Measurements from ENCODE around the gene MRPL1. TPM values are rescaled to one million over a fixed set of nuclear protein-coding genes. Genes with fewer than 3 reads are reported as not detected.

Gene MRPL1
- total RNA-seq, 1 experiment from 2014 or later = 42.0 TPM

- CTCF ChIA-PET = no interaction called here
- no peaks in the 10 kb centered on the region for H3K9me3 ChIP-seq
- no peaks in the 10 kb centered on the region for H3K27me3 ChIP-seq (replicated peaks; ENCODE audit: control insufficient read depth, insufficient read depth, low read length)
- peak in 1 of 2 experiments; percentile 21 for TF ChIP-seq CTCF (IDR thresholded peaks at IDR 0.05; ENCODE audit: insufficient read depth in 1 of 2, low read depth in 1 of 2, low read length in 1 of 2, severe bottlenecking in 1 of 2, unreplicated experiment in 1 of 2)
- no peaks in the 10 kb centered on the region for H3K27me3 Mint-ChIP-seq (ENCODE audit: insufficient read depth, unreplicated experiment)
- peaks cover 13% of the 10 kb centered on the region for H3K36me3 Mint-ChIP-seq (ENCODE audit: insufficient read depth, unreplicated experiment)
- no peaks in the 10 kb centered on the region; the same call in 1 of the 2 replicates for H3K4me1 ChIP-seq
- peak overlapping the region; percentile 56 for H3K4me3 Mint-ChIP-seq (ENCODE audit: unreplicated experiment)
- BruUV-seq (replicated peaks) = no TSS peak
- no peak overlapping the region for H3K4me3 ChIP-seq (ENCODE audit: low read depth, low read length)
- H3K9me3 Mint-ChIP-seq (ENCODE audit: unreplicated experiment) = no peaks in the 10 kb centered on the region
- H3K36me3 ChIP-seq (ENCODE audit: control insufficient read depth, insufficient read depth, low read length) = no peaks in the 10 kb centered on the region
- peaks cover 14% of the 10 kb centered on the region for H3K4me1 Mint-ChIP-seq (ENCODE audit: low read depth, unreplicated experiment)
- POLR2A ChIA-PET = interaction anchor here (0.6 kb wide), 1 partner anchor 12 kb away, joined by 5 read pairs; no protein-coding TSS in a partner anchor
- peak in 1 of 2 experiments; percentile 35 for DNase-seq
- intact Hi-C loops (cut with micrococcal nuclease; ENCODE audit: unreplicated experiment) = no loop called here
- peak overlapping the region; percentile 42 for H3K27ac Mint-ChIP-seq (ENCODE audit: unreplicated experiment)
Measured at GRCh38 chr4:77881460-77882295, 19.0 kb downstream of the MRPL1 start.

- H3K36me3 Mint-ChIP-seq (ENCODE audit: insufficient read depth, unreplicated experiment) = peaks cover 10% of the 10 kb centered on the region
- Histone ChIP-seq H3K36me3 (ENCODE audit: control insufficient read depth, insufficient read depth, low read length) (no peaks in the 10 kb centered on the region), H3K4me1 (no peaks in the 10 kb centered on the region), H3K4me3 (ENCODE audit: low read depth, low read length) (no peak overlapping the region), H3K27me3 (replicated peaks; ENCODE audit: control insufficient read depth, insufficient read depth, low read length) (no peaks in the 10 kb centered on the region), H3K9me3 (no peaks in the 10 kb centered on the region)
- BruUV-seq (replicated peaks) = no TSS peak
- no peak overlapping the region for H3K27ac Mint-ChIP-seq (ENCODE audit: unreplicated experiment)
- H3K4me1 Mint-ChIP-seq (ENCODE audit: low read depth, unreplicated experiment) = no peaks in the 10 kb centered on the region
- ChIA-PET POLR2A (no interaction called here), CTCF (no interaction called here)
- intact Hi-C loops (cut with micrococcal nuclease; ENCODE audit: unreplicated experiment) = no loop called here
- no peak for DNase-seq
- no peaks in the 10 kb centered on the region for H3K9me3 Mint-ChIP-seq (ENCODE audit: unreplicated experiment)
- no peak overlapping the region for H3K4me3 Mint-ChIP-seq (ENCODE audit: unreplicated experiment)
- no peaks in the 10 kb centered on the region for H3K27me3 Mint-ChIP-seq (ENCODE audit: insufficient read depth, unreplicated experiment)
- TF ChIP-seq CTCF (IDR thresholded peaks at IDR 0.05; ENCODE audit: insufficient read depth in 1 of 2, low read depth in 1 of 2, low read length in 1 of 2, severe bottlenecking in 1 of 2, unreplicated experiment in 1 of 2) = no peak
Measured at GRCh38 chr4:77893451-77893850, 30.8 kb downstream of the MRPL1 start.

- H3K27ac Mint-ChIP-seq (ENCODE audit: unreplicated experiment) = no peak overlapping the region
- H3K4me3 ChIP-seq (ENCODE audit: low read depth, low read length) = no peak overlapping the region
- ChIA-PET POLR2A (no interaction called here), CTCF (no interaction called here)
- no peak for TF ChIP-seq CTCF (IDR thresholded peaks at IDR 0.05; ENCODE audit: insufficient read depth in 1 of 2, low read depth in 1 of 2, low read length in 1 of 2, severe bottlenecking in 1 of 2, unreplicated experiment in 1 of 2)
- H3K27me3 Mint-ChIP-seq (ENCODE audit: insufficient read depth, unreplicated experiment) = no peaks in the 10 kb centered on the region
- DNase-seq = no peak
- H3K4me1 Mint-ChIP-seq (ENCODE audit: low read depth, unreplicated experiment) = peaks cover 7% of the 10 kb centered on the region
- intact Hi-C loops (cut with micrococcal nuclease; ENCODE audit: unreplicated experiment) = no loop called here
- no peaks in the 10 kb centered on the region for H3K4me1 ChIP-seq
- no peaks in the 10 kb centered on the region for H3K9me3 Mint-ChIP-seq (ENCODE audit: unreplicated experiment)
- no peaks in the 10 kb centered on the region for H3K36me3 Mint-ChIP-seq (ENCODE audit: insufficient read depth, unreplicated experiment)
- H3K4me3 Mint-ChIP-seq (ENCODE audit: unreplicated experiment) = no peak overlapping the region
- BruUV-seq (replicated peaks) = no TSS peak
- no peaks in the 10 kb centered on the region for H3K36me3 ChIP-seq (ENCODE audit: control insufficient read depth, insufficient read depth, low read length)
- no peaks in the 10 kb centered on the region for H3K27me3 ChIP-seq (replicated peaks; ENCODE audit: control insufficient read depth, insufficient read depth, low read length)
- H3K9me3 ChIP-seq = no peaks in the 10 kb centered on the region
Measured at GRCh38 chr4:77899607-77900006, 37.0 kb downstream of the MRPL1 start.
